GM12874 (cell line): Measurements from ENCODE around the gene SLC47A1.

ENCODE experiments used
- TF ChIP-seq, protein P1 (sequence below): IDR thresholded peaks from 2 replicates; pipeline ENCODE4 v1.5.1; 2011; ENCODE audit warnings: low read depth, mild to moderate bottlenecking, control low read depth, low read length, moderate library complexity; ENCODE audit not compliant: insufficient read depth

The SLC47A1 gene

GRCh38 chr17:19618015-19618414 is 84.4 kb downstream of the SLC47A1 start:
- TF ChIP-seq, protein P1, sequence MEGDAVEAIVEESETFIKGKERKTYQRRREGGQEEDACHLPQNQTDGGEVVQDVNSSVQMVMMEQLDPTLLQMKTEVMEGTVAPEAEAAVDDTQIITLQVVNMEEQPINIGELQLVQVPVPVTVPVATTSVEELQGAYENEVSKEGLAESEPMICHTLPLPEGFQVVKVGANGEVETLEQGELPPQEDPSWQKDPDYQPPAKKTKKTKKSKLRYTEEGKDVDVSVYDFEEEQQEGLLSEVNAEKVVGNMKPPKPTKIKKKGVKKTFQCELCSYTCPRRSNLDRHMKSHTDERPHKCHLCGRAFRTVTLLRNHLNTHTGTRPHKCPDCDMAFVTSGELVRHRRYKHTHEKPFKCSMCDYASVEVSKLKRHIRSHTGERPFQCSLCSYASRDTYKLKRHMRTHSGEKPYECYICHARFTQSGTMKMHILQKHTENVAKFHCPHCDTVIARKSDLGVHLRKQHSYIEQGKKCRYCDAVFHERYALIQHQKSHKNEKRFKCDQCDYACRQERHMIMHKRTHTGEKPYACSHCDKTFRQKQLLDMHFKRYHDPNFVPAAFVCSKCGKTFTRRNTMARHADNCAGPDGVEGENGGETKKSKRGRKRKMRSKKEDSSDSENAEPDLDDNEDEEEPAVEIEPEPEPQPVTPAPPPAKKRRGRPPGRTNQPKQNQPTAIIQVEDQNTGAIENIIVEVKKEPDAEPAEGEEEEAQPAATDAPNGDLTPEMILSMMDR = no peak

DNA sequence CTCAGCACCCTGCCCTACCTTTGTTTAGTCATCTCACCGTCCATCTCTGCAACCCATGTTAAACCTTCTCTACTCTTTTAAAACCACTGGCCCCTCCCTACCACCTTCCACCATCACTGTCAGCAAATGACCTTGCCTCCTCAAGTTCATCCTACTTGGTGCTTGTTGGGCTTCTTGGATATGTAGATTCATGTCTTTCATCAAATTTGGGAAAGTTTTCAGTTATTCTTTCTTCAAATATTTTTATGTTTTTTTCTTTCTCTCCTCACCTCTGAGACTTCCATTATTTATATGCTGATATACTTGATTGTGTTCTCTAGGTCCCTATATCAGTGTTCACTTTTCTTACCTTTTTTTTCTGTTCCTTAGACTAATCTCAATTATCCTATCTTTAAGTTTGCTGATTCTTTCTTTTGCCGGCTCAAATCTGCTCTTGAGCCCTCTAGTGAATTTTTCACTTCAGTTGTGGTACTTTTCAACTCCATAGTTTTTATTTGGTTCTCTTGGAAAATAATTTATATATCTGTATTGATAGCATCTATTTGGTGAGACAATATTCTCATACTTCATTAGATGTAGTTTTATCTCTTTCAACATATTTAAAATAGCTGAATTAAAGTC is 86.2 kb downstream of the SLC47A1 start:
- TF ChIP-seq, protein P1 = no peak

- TF ChIP-seq, protein P1 = no peak
Observed at GRCh38 chr17:19621697-19622096, 88.0 kb downstream of the SLC47A1 start.

GRCh38 chr17:19626079-19626478 is 92.4 kb downstream of the SLC47A1 start:
- TF ChIP-seq, protein P1 = no peak
